H1 (cell line): Measurements from ENCODE around the gene FGFRL1. TPM values are rescaled to one million over a fixed set of nuclear protein-coding genes. Genes with fewer than 3 reads are reported as not detected.

Experiments
- BACH1 ChIP-seq: IDR thresholded peaks from 2 replicates; pipeline ENCODE4 v1.6.1; 2012; ENCODE audit warnings: low read length, improper control_type of control experiment
- HDAC2 ChIP-seq, 2 experiments: fragments of 300-600 bp in 1 of 2; sonication (generic) in 1 of 2; IDR thresholded peaks; 2 replicates each; pipeline ENCODE4 v1.6.1; 2011 to 2012; ENCODE audit warnings: low read depth in 2 of 2, low read length in 2 of 2, mild to moderate bottlenecking in 2 of 2, moderate library complexity in 2 of 2, borderline replicate concordance in 1 of 2, inconsistent platforms in 1 of 2
- KDM4A ChIP-seq: IDR thresholded peaks from one replicate; pipeline ENCODE4 v1.7.1; 2012; ENCODE audit warnings: low read depth, mild to moderate bottlenecking, moderate library complexity, low read length, inconsistent platforms; ENCODE audit not compliant: severe bottlenecking
- RAD21 ChIP-seq, 2 experiments: IDR thresholded peaks in 1 of 2; conservative IDR thresholded peaks in 1 of 2; 2 replicates each; pipeline ENCODE4 v1.6.1; 2011; ENCODE audit warnings: low read depth in 2 of 2, low read length in 2 of 2, improper control_type of control experiment in 1 of 2, inconsistent platforms in 1 of 2, mild to moderate bottlenecking in 1 of 2, moderate library complexity in 1 of 2
- USF2 ChIP-seq: IDR thresholded peaks from 2 replicates; pipeline ENCODE4 v1.6.1; 2011; ENCODE audit warnings: low read length, improper control_type of control experiment
- polyA plus RNA-seq, 7 experiments: library from polyadenylated mRNA; depleted of rRNA in 3 of 7; stranded (reverse) in 5 of 7; unstranded in 2 of 7; fragments of >200 nt in 5 of 7; fragments of 200-250 nt in 2 of 7; gene quantifications; 1 replicate in 5 of 7; 2 replicates in 1 of 7; 4 replicates in 1 of 7; pipeline versions ENCODE4 v1.2.1 to v1.2.3, GENCODE V29; 2011 to 2013; ENCODE audit warnings: missing spikeins in 2 of 7, mixed read lengths in 2 of 7
- total RNA-seq: library from RNA; stranded (reverse); fragmentation: NEBNext Ultra II Directional; extraction: Animal tissue kit (Norgen Biotek cat#: 25700); gene quantifications from 2 replicates; pipeline ENCODE4 v1.2.1, GENCODE V29; 2021

The FGFRL1 gene
- total and polyA plus RNA-seq, 2 of the 8 experiments (the other 6 are each of a cell fraction or from before 2014, with no cell fraction given), result 18.9 to 34.6 TPM

GRCh38 chr4:986879-987623 is 24.4 kb upstream of the FGFRL1 start, which contains the start of gene IDUA (continued):
- TF ChIP-seq USF2 (no peak), KDM4A (peak; percentile 75), HDAC2 (IDR thresholded peaks at IDR 0.05; ENCODE audit: borderline replicate concordance in 1 of 2, low read depth in 2 of 2, low read length in 2 of 2) (peak in 1 of 2 experiments; percentile 76; a peak in 2 of 4 replicates), RAD21 (IDR thresholded peaks at IDR 0.05 in 1 of 2, conservative IDR thresholded peaks at IDR 0.05 in 1 of 2; ENCODE audit: low read depth in 2 of 2, low read length in 2 of 2) (peak; percentile 16 to 43; a peak in 2 of 4 replicates), BACH1 (peak; percentile 73; the same call in 1 of the 2 replicates)
